Measurements from ENCODE around the gene KRTAP2-2. TPM values are rescaled to one million over a fixed set of nuclear protein-coding genes. Genes with fewer than 3 reads are reported as not detected.
"Not testable (repeated sequence)": the region's sequence is repeated elsewhere in the genome, so short reads cannot be mapped to it uniquely, and the experiment has no call there.

KRTAP2-2 gene
- total and polyA plus RNA-seq, 9 donors: not detected

DNA sequence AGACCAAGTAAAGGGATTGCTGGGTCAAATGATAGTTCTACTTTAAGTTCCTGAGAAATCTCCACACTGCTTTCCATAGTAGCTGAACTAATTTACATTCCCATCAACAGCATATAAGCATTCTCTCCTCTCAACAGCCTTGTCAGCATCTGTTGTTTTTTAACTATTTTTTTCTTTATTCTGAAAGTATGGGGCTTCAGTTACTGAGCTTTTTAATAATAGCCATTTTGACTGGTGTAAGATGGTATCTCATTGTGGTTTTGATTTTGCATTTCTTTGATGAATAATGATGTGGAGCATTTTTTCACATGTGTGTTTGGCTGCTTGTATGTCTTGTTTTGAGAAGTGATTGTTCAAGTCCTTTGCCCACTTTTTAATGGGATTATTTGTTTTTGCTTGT is 2.5 kb downstream of the KRTAP2-2 start:
- no peaks in the 10 kb centered on the region for H3K36me3 ChIP-seq (ENCODE audit: control insufficient read depth, insufficient read depth, low read length)
- no peak for DNase-seq
- H3K9me3 ChIP-seq (replicated peaks; ENCODE audit: control insufficient read depth, low read depth, low read length): no peaks in the 10 kb centered on the region
- H3K4me1 ChIP-seq (ENCODE audit: control insufficient read depth, insufficient read depth, low read length): no peaks in the 10 kb centered on the region
- no peak overlapping the region for H3K27ac ChIP-seq (ENCODE audit: low read length)
- no peak overlapping the region for H3K4me3 ChIP-seq (ENCODE audit: low read length)
- H3K27me3 ChIP-seq (ENCODE audit: control insufficient read depth, insufficient read depth, low read length): peaks cover 6% of the 10 kb centered on the region

GRCh38 chr17:41049110-41049509 is 5.9 kb downstream of the KRTAP2-2 start:
- DNase-seq: no peak
- Histone ChIP-seq H3K4me1 (ENCODE audit: control insufficient read depth, insufficient read depth, low read length) (no peaks in the 10 kb centered on the region), H3K4me3 (ENCODE audit: low read length) (no peak overlapping the region), H3K9me3 (replicated peaks; ENCODE audit: control insufficient read depth, low read depth, low read length) (no peaks in the 10 kb centered on the region), H3K27me3 (ENCODE audit: control insufficient read depth, insufficient read depth, low read length) (peaks cover 6% of the 10 kb centered on the region), H3K27ac (ENCODE audit: low read length) (no peak overlapping the region), H3K36me3 (ENCODE audit: control insufficient read depth, insufficient read depth, low read length) (no peaks in the 10 kb centered on the region)
- WGBS (ENCODE audit: insufficient coverage): 70% methylated on average over 2 of the region's 2 CpGs

- Histone ChIP-seq H3K36me3 (ENCODE audit: control insufficient read depth, insufficient read depth, low read length) (no peaks in the 10 kb centered on the region), H3K27ac (ENCODE audit: low read length) (no peak overlapping the region), H3K27me3 (ENCODE audit: control insufficient read depth, insufficient read depth, low read length) (peaks cover 6% of the 10 kb centered on the region), H3K4me3 (ENCODE audit: low read length) (no peak overlapping the region), H3K9me3 (replicated peaks; ENCODE audit: control insufficient read depth, low read depth, low read length) (no peaks in the 10 kb centered on the region), H3K4me1 (ENCODE audit: control insufficient read depth, insufficient read depth, low read length) (no peaks in the 10 kb centered on the region)
- WGBS (ENCODE audit: insufficient coverage): no CpG with 5 or more reads among the region's 7 CpGs
- no peak for DNase-seq
Observed at GRCh38 chr17:41048441-41048840, 6.6 kb downstream of the KRTAP2-2 start.

DNA sequence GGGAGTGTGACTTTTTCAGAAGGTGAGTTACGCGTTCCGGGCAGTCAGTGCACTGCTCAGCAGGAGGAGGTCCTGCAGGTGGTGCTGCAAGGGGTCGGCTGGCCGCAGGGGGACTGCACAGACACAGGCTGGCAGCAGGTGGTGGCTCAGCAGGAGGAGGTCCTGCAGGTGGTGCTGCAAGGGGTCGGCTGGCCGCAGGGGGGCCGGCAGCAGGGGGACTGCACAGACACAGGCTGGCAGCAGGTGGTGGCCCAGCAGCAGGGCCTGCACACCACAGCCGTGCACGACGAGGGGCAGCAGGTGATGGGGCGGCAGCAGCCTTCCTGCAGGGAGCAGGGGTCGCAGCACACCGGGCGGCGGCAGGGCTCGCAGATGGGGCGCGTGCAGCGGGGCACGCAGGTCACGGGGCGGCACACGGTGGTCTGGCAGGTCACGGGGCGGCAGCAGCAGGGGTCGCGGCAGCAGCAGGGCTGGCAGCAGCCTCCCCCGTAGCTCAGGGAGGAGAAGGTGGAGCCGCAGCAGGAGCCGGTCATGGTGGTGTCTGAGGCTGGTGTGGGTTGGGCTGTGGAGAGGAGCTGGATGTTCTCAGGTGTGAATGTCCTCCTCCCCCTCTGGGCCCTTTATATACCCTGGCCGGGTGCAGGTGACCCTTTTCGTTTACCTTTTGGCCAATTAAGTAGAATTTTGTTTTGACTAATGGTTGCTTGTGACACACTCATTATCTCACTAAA is 8.1 kb downstream of the KRTAP2-2 start, which contains the start of gene KRTAP2-1:
TSS of gene KRTAP2-1 (minus strand) at position 582 of the 731 bp plus-strand sequence. CDS start at position 533, 49 bp downstream.
- not testable (repeated sequence) for H3K9me3 ChIP-seq (replicated peaks; ENCODE audit: control insufficient read depth, low read depth, low read length); H3K4me1 ChIP-seq (ENCODE audit: control insufficient read depth, insufficient read depth, low read length); H3K36me3 ChIP-seq (ENCODE audit: control insufficient read depth, insufficient read depth, low read length); H3K27ac ChIP-seq (ENCODE audit: low read length); H3K27me3 ChIP-seq (ENCODE audit: control insufficient read depth, insufficient read depth, low read length); DNase-seq; H3K4me3 ChIP-seq (ENCODE audit: low read length)
- WGBS (ENCODE audit: insufficient coverage): 63% methylated on average over 5 of the region's 33 CpGs

GRCh38 chr17:41042953-41043352 is 12.1 kb downstream of the KRTAP2-2 start:
- Histone ChIP-seq H3K27ac (ENCODE audit: low read length) (no peak overlapping the region), H3K9me3 (replicated peaks; ENCODE audit: control insufficient read depth, low read depth, low read length) (no peaks in the 10 kb centered on the region), H3K27me3 (ENCODE audit: control insufficient read depth, insufficient read depth, low read length) (peaks cover under 1% of the 10 kb centered on the region), H3K4me1 (ENCODE audit: control insufficient read depth, insufficient read depth, low read length) (no peaks in the 10 kb centered on the region), H3K36me3 (ENCODE audit: control insufficient read depth, insufficient read depth, low read length) (no peaks in the 10 kb centered on the region), H3K4me3 (ENCODE audit: low read length) (no peak overlapping the region)
- WGBS (ENCODE audit: insufficient coverage): no CpG with 5 or more reads among the region's 1 CpG
- DNase-seq: no peak

GRCh38 chr17:41040783-41041571 is 14.1 kb downstream of the KRTAP2-2 start, which contains the start of gene KRTAP1-1:
KRTAP1-1 (minus strand) TSS chr17:41041450; CDS start chr17:41041397, 53 bp downstream.
- not testable (repeated sequence) for H3K4me1 ChIP-seq (ENCODE audit: control insufficient read depth, insufficient read depth, low read length); H3K36me3 ChIP-seq (ENCODE audit: control insufficient read depth, insufficient read depth, low read length); H3K27ac ChIP-seq (ENCODE audit: low read length); H3K4me3 ChIP-seq (ENCODE audit: low read length); H3K27me3 ChIP-seq (ENCODE audit: control insufficient read depth, insufficient read depth, low read length); H3K9me3 ChIP-seq (replicated peaks; ENCODE audit: control insufficient read depth, low read depth, low read length)
- DNase-seq: peak; percentile 60
- WGBS (ENCODE audit: insufficient coverage): 70% methylated on average over 6 of the region's 14 CpGs

DNA sequence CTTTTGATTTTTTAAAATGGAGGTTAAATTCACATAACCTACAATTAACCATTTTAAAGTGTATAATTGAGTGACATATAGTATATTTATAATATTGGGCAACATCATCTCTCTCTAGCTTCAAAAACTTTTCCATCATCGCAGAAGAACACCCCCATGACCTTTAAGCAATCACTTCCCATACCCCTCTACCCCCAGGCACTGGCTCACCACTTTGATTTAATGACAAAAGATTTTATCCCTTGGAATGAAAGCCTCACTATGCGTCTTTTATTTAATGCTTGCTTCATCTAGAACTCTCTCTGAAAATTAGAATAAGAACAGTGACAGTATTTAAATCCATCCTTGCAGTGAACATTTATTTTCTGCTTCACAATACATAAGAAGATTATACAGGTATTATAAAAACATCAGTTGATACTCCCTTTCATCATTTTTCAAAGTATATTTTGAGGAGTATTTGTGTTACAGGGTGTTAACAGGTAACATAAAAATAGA is 17.1 kb downstream of the KRTAP2-2 start:
- WGBS (ENCODE audit: insufficient coverage): no CpG with 5 or more reads among the region's 2 CpGs
- H3K27me3 ChIP-seq (ENCODE audit: control insufficient read depth, insufficient read depth, low read length): no peaks in the 10 kb centered on the region

GRCh38 chr17:41034346-41034935 is 20.6 kb downstream of the KRTAP2-2 start, which contains the start of gene KRTAP1-3:
KRTAP1-3 (minus strand) TSS chr17:41034874; CDS start chr17:41034821, 53 bp downstream.
- DNase-seq: peak; percentile 41
- H3K9me3 ChIP-seq (replicated peaks; ENCODE audit: control insufficient read depth, low read depth, low read length); H3K4me1 ChIP-seq (ENCODE audit: control insufficient read depth, insufficient read depth, low read length); H3K4me3 ChIP-seq (ENCODE audit: low read length); H3K27me3 ChIP-seq (ENCODE audit: control insufficient read depth, insufficient read depth, low read length); H3K36me3 ChIP-seq (ENCODE audit: control insufficient read depth, insufficient read depth, low read length); H3K27ac ChIP-seq (ENCODE audit: low read length): not testable (repeated sequence)
- WGBS (ENCODE audit: insufficient coverage): 83% methylated on average over 6 of the region's 10 CpGs

More for the DNA sequence above, 17.1 kb downstream of the KRTAP2-2 start:
- H3K4me3 ChIP-seq (ENCODE audit: low read length): no peak overlapping the region
- no peak overlapping the region for H3K27ac ChIP-seq (ENCODE audit: low read length)
- H3K4me1 ChIP-seq (ENCODE audit: control insufficient read depth, insufficient read depth, low read length): no peaks in the 10 kb centered on the region
- DNase-seq: no peak
- H3K36me3 ChIP-seq (ENCODE audit: control insufficient read depth, insufficient read depth, low read length): no peaks in the 10 kb centered on the region
- H3K9me3 ChIP-seq (replicated peaks; ENCODE audit: control insufficient read depth, low read depth, low read length): no peaks in the 10 kb centered on the region

DNA sequence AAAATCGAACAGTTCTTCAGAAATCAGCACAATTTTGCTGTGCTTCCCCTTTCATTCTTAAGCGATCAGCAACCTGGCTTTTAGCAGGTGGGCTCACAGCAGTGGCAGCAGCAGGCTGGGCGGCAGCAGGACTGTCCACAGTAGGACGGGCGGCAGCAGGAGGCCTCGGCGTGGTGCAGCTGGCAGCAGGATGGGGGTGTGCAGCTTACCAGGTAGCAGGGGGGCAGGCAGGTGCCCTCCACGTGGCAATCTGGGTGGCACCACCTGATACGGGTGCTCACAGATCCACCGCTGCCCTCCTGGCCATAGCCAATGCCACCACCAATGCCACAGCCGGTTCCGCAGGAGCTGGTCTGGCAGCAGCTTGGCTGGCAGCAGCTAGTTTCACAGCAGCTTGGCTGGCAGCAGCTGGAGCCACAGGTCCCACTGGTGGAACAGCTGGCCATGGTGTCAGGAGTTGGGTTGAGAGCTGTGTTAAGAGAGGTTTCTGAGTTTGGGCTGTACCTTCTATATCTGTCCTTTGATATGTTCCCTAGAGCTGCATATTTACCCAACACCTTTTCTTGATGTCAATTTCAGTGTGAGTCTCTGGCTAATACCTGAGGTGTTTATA is 25.3 kb downstream of the KRTAP2-2 start, which contains the start of gene KRTAP1-4:
TSS of gene KRTAP1-4 (minus strand) at position 563 of the 613 bp plus-strand sequence. CDS start at position 446, 117 bp downstream.
- Histone ChIP-seq H3K9me3 (replicated peaks; ENCODE audit: control insufficient read depth, low read depth, low read length) (no peaks in the 10 kb centered on the region), H3K4me1 (ENCODE audit: control insufficient read depth, insufficient read depth, low read length) (no peaks in the 10 kb centered on the region), H3K4me3 (ENCODE audit: low read length) (no peak within 1 kb of the TSS), H3K36me3 (ENCODE audit: control insufficient read depth, insufficient read depth, low read length) (no peaks in the 10 kb centered on the region), H3K27me3 (ENCODE audit: control insufficient read depth, insufficient read depth, low read length) (no peaks in the 10 kb centered on the region), H3K27ac (ENCODE audit: low read length) (no peak within 1 kb of the TSS)
- DNase-seq: no peak
- 83% methylated on average over 12 of the region's 12 CpGs for WGBS (ENCODE audit: insufficient coverage)
